ENCODE data around the gene EMILIN2.

The EMILIN2 gene

GRCh38 chr18:2822213-2822921 is 24.4 kb upstream of the EMILIN2 start:
- Histone ChIP-seq H3F3A (ENCODE audit: control insufficient read depth, insufficient read depth) (no peaks in the 10 kb centered on the region), H3K79me2 (ENCODE audit: control insufficient read depth, low read length) (no peaks in the 10 kb centered on the region), H3K4me3 (ENCODE audit: low read length) (no peak overlapping the region), H3K9me3 (ENCODE audit: control insufficient read depth, insufficient read depth, low read length) (no peaks in the 10 kb centered on the region), H3K36me3 (ENCODE audit: control insufficient read depth, low read length) (no peaks in the 10 kb centered on the region), H4K20me1 (ENCODE audit: control insufficient read depth, insufficient read depth, low read depth, low read length) (no peaks in the 10 kb centered on the region), H3K4me1 (ENCODE audit: control insufficient read depth, low read length) (no peaks in the 10 kb centered on the region), H3K27ac (ENCODE audit: low read depth, low read length) (no peak overlapping the region), H3K4me2 (ENCODE audit: low read length) (no peak overlapping the region), H3K9me2 (replicated peaks; ENCODE audit: control insufficient read depth, low read length) (no peaks in the 10 kb centered on the region), H3K27me3 (ENCODE audit: control insufficient read depth, low read length) (peaks cover 7% of the 10 kb centered on the region; the same call in 1 of the 2 replicates)
- TF ChIP-seq EZH2phosphoT487 (IDR thresholded peaks at IDR 0.05; ENCODE audit: borderline replicate concordance, low read length) (no peak), CTCF (IDR thresholded peaks at IDR 0.05; ENCODE audit: low read depth, low read length, poor library complexity, severe bottlenecking) (no peak)

GRCh38 chr18:2823202-2823601 is 23.6 kb upstream of the EMILIN2 start:
- H3K4me2 ChIP-seq (ENCODE audit: low read length), result no peak overlapping the region
- H4K20me1 ChIP-seq (ENCODE audit: control insufficient read depth, insufficient read depth, low read depth, low read length), result no peaks in the 10 kb centered on the region
- H3K27me3 ChIP-seq (ENCODE audit: control insufficient read depth, low read length), result peaks cover 7% of the 10 kb centered on the region; the same call in 1 of the 2 replicates
- no peak overlapping the region for H3K4me3 ChIP-seq (ENCODE audit: low read length)
- no peaks in the 10 kb centered on the region for H3K9me2 ChIP-seq (replicated peaks; ENCODE audit: control insufficient read depth, low read length)
- no peaks in the 10 kb centered on the region for H3K36me3 ChIP-seq (ENCODE audit: control insufficient read depth, low read length)
- no peaks in the 10 kb centered on the region for H3K79me2 ChIP-seq (ENCODE audit: control insufficient read depth, low read length)
- H3K27ac ChIP-seq (ENCODE audit: low read depth, low read length), result no peak overlapping the region
- no peaks in the 10 kb centered on the region for H3K9me3 ChIP-seq (ENCODE audit: control insufficient read depth, insufficient read depth, low read length)
- TF ChIP-seq CTCF (IDR thresholded peaks at IDR 0.05; ENCODE audit: low read depth, low read length, poor library complexity, severe bottlenecking), result no peak
- TF ChIP-seq EZH2phosphoT487 (IDR thresholded peaks at IDR 0.05; ENCODE audit: borderline replicate concordance, low read length), result no peak
- H3F3A ChIP-seq (ENCODE audit: control insufficient read depth, insufficient read depth), result no peaks in the 10 kb centered on the region
- H3K4me1 ChIP-seq (ENCODE audit: control insufficient read depth, low read length), result no peaks in the 10 kb centered on the region

- no peaks in the 10 kb centered on the region for H3K36me3 ChIP-seq (ENCODE audit: control insufficient read depth, low read length)
- H3K4me2 ChIP-seq (ENCODE audit: low read length), result no peak overlapping the region
- TF ChIP-seq EZH2phosphoT487 (IDR thresholded peaks at IDR 0.05; ENCODE audit: borderline replicate concordance, low read length) (no peak), CTCF (IDR thresholded peaks at IDR 0.05; ENCODE audit: low read depth, low read length, poor library complexity, severe bottlenecking) (no peak)
- H3K9me2 ChIP-seq (replicated peaks; ENCODE audit: control insufficient read depth, low read length), result no peaks in the 10 kb centered on the region
- H3K4me1 ChIP-seq (ENCODE audit: control insufficient read depth, low read length), result no peaks in the 10 kb centered on the region
- H4K20me1 ChIP-seq (ENCODE audit: control insufficient read depth, insufficient read depth, low read depth, low read length), result no peaks in the 10 kb centered on the region
- peaks cover 5% of the 10 kb centered on the region; the same call in 1 of the 2 replicates for H3K27me3 ChIP-seq (ENCODE audit: control insufficient read depth, low read length)
- H3K79me2 ChIP-seq (ENCODE audit: control insufficient read depth, low read length), result no peaks in the 10 kb centered on the region
- H3K27ac ChIP-seq (ENCODE audit: low read depth, low read length), result no peak overlapping the region
- H3F3A ChIP-seq (ENCODE audit: control insufficient read depth, insufficient read depth), result no peaks in the 10 kb centered on the region
- H3K4me3 ChIP-seq (ENCODE audit: low read length), result no peak overlapping the region
- no peaks in the 10 kb centered on the region for H3K9me3 ChIP-seq (ENCODE audit: control insufficient read depth, insufficient read depth, low read length)
These were observed 22.8 kb upstream of the EMILIN2 start for GRCh38 chr18:2823966-2824365.
